C1 segment of cervical spinal cord (tissue), 14 donors: Measurements from ENCODE around the gene BNIP3.
"Not testable (repeated sequence)": the region's sequence is repeated elsewhere in the genome, so short reads cannot be mapped to it uniquely, and the experiment has no call there.

Experiments used
- DNase-seq, 14 donors: peaks; one replicate each; lab custom pipeline; 2025; lab: John Stamatoyannopoulos, UW

Gene BNIP3

DNA sequence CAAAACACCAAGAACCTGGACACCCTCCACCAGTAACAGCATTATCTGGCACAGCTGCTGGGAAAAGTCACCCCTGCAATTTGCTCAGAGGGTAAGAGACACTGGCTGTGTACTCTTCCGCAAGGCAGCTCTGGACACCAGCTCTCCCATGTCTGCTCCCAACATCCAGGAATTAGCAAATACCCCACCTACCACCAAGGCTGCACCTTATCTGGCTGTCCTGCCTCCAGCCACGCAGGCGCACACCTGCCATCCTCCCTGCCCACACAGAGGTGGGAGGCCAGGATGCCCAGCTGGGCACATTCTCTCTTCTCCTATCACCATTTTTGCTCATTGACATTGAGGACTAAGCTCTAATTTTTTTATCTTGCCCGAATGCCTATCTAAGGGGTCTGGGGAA, 20.3 kb upstream of the BNIP3 start:
- no peak for DNase-seq

DNA sequence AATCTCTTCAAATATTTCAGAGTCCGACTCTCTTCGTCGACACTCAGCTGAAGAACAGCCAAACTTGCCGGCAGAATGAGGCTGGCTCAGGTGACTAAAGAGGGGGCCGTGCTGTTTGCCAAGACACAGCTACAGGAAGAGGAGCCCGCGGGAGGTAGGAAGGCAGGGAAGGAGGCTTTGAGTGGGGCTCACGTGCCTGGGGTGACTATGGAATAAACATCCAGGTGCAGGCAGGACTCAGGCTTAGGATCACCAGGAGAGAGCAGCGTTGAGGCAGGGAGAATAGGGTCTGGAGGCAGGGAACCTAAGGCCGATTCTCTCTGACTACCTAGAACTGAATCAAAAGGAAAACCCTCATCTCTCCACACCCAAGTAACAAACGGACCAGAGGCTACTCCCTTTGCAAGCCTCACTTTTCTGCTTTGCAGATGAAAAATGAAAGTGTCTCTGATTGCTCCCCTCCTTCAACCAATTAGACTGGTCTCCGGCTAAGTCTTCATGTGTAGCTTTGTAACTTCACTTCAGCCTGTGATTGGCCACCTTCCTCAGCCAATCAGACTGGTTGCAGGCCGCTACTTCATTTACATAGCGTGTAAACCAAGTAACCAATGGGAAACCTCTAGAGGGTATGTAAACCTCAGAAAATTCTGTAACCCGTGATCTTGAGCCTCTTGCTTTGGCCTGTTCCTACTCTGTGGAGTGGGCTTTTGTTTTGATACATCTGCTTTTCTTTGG, 19.7 kb upstream of the BNIP3 start:
- no peak for DNase-seq

DNA sequence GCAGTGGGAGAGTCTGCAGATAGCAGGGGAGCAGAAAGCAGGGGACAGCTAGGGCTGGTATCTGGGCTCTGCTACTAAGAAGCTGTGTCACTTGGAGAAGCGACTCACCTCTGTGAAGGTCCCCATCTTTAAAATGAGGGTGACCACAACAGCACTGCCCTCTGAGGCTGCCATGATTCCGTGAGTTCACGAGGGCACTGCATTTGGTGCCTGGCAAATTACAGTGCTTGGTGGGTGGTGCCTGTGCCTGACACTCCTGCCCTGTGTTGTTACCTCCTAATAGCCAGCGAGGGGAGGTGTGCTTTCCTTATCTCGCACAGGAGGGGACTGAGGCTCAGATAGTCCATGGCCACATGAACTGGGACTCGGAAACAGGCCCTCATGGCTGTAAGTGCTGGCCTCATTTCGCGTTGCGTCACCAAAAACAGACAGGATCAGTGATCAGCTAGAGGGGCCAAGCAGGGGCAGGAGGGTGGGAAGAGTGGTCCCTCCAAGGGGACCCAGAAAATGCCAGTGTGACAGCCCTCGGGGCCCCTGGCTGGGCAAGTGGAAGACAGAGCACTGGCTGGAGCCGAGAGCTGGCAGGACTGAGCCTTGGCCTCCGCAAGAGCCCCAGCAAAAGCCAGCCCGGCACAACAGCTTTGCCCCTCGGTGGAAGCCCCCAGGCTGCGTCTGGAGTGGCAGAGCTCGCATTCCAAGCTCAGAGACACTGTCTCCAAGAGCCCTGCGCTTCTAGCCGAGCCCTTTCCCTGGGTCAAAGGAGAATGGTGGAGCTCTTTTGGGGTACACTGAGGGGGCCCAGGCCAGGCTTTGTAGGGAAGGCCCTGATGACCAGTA, 17.3 kb upstream of the BNIP3 start:
- no peak for DNase-seq

DNA sequence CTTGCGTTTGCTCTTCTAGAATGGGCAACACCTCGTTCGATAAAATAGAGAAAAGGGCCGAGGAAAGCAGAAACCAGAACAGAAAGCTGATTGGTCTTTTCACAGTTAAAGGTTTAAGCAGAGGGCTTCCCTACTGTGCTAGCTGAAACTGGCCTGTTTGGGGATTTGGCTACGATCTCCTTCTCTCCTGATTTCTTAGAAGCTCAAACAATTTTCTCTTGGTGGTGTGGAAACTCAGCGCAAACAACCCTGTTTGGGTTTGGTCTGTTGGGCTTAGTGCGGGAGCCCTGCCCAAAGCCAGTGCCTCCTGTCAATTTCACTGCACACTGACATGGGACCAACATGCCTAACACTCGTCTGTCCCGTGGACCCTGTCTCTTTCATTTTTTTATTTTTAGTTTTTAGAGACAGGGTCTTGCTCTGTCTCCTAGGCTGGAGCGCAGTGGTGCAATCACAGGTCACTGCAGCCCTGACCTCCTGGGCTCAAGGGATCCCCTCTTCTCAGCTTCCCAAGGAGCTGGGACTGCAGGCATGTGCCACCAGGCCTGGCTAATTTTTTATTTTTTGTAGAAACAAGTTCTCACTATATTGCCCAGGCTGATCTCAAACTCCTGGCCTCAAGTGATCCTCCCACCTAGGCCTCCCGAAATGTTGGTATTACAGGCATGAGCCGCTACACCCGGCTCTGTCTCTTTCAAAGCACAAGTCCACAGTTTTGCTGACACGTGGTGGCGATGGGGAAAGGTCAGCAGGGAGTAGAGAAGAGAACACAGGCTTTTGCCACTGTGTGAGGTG, 16.5 kb upstream of the BNIP3 start:
- DNase-seq: peak in 1 of 14 donors; percentile 17

DNA sequence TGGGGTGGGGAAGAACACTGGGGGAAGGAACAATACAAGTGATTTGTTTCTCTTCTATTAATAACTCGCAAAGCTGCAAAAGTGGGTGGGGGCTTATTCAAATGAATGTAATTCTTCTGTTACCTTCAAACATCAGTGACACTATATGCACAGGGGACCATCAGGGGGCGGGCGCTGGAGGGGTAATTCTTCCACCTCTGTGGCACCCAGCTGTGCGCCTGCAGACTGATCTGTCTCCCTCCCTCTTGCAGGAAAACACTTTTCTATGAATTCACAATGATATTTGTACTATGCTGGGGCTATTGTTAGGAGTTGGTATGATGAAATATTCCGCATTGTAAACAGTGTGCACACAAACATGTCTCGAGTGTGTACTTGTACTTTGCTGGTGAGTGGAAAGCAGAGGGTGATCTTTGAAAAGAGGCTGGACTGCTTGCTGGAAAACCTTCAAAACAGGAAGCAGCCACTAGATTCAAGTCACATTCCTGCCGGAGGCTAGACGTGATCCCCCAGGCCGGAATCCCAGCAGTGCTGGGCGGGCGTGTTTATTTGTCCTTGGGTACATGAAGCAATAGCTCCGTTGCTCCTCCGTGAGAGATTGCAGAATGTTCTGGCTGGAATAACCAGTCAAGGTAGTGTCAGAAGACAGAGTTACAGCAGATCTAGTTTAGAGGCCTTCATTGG, 15.8 kb upstream of the BNIP3 start:
- peak in 2 of 14 donors; percentile 5 to 8 for DNase-seq

DNA sequence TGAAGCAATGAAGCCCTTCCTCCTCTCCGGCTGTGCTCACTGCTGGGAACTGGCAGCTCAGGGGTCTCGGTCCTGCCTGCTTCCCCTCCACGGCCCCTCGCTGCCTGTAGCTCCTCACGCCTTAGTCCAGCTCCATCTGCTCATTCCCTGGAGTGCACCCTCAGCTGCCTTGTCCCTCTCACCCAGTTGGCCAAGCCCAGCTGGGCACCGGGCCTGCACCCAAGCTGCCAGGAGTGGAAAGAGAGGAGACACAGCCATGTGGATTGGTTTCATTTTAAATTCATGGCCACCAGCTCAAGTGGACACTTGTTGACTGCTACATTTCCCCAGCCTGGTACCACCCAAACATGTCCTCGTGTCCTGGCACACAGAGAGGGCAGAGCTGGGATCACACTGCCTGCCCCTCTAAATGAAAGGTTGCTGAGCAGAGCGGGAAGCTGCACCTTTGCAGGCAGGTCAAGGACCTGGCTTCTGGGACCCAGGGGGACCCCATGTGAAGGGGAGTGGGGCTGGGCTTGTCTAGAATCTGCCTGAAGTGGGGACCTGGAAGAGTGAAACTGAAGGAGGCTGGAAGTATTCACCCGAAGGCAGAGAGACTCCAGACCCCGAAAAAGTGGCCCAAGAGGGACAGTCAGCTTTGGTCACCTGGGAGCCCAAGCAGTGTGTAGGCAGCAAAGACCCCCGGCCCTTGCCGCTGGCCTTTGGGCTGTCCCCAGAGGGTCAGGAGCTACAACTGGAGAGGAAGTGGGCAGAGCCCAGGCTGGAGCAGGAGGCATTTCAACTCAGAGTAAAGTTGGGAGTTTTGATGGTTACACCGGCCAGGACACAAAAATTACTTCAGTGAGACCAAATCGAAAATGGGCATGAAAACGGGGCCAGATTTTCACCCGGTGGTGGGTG, 15.0 kb upstream of the BNIP3 start:
- peak in 8 of 14 donors; percentile 18 to 53 (median 38) for DNase-seq

DNA sequence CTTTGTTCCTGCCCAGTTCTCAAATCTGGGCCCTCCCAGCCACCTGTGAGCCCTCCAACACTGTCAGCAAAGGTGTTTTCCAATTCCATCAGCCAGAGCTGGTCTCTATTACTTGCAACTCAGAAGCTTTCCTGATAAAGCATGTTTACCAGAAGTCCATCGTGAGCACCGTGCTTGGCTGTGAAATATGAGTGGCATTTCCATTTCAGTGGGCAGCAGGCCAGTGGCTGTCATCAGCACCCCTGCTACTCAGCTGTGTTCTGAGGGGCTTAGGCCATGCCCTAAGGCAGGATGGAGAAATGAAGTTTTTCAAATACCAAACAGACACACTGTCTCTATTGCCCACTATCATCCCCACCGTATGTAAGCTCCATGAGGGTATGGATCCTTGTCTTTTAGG, 12.7 kb upstream of the BNIP3 start:
- DNase-seq: no peak

DNA sequence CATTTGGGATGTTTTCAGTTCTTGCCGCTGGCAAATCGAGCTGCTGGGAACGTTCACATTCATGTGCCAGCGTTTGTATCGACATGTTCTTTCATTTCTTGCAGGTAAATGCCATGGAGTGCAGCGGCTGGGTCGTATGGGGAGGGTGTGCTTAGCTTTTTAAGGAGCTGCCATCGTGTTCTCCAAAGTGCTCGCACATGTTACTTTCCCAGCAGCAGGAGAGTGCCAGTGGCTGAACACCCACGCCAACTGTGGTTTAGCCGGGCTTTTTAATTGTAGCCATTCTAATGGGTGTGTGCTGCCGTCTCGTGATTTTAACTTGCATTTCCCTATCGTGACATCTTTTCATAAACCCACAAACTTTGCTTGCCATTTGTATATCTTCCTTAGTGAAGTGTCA, 11.6 kb upstream of the BNIP3 start:
- no peak for DNase-seq

DNA sequence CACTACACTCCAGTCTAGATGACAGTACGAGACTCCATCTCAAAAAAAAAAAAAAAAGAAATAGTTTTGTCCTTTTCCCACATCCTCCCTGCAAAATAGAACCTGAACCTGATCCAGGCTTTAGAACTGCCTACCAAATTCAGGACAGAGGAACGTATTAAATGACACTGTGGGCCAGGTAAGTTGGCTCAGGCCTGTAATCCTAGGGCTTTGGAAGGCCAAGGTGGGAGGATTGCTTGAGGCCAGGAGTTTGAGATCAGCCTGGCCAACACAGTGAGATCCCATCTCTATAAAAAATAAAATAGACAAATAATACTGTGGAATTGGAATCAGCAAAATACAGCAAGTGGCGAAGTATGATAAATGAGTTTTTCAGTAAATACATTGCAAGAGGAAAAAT, 10.0 kb upstream of the BNIP3 start:
- no peak for DNase-seq

DNA sequence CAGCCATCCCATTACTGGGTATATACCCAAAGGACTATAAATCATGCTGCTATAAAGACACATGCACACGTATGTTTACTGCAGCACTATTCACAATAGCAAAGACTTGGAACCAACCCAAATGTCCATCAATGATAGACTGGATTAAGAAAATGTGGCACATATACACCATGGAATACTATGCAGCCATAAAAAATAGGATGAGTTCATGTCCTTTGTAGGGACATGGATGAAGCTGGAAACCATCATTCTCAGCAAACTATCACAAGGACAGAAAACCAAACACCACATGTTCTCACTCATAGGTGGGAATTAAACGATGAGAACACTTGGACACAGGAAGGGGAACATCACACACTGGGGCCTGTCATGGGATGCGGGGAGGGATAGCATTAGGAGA, 6.1 kb upstream of the BNIP3 start:
- DNase-seq: not testable (repeated sequence)

DNA sequence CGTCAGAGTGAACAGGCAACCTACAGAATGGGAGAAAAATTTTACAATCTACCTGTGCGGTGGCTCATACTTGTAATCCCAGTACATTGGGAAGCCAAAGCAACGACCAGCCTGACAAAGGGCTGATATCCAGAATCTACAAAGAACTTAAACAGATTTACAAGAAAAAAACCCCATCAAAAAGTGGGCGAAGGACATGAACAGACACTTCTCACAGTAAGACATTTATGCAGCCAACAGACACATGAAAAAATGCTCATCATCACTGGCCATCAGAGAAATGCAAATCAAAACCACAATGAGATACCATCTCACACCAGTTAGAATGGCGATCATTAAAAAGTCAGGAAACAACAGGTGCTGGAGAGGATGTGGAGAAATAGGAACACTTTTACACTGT, 5.6 kb upstream of the BNIP3 start:
- not testable (repeated sequence) for DNase-seq

DNA sequence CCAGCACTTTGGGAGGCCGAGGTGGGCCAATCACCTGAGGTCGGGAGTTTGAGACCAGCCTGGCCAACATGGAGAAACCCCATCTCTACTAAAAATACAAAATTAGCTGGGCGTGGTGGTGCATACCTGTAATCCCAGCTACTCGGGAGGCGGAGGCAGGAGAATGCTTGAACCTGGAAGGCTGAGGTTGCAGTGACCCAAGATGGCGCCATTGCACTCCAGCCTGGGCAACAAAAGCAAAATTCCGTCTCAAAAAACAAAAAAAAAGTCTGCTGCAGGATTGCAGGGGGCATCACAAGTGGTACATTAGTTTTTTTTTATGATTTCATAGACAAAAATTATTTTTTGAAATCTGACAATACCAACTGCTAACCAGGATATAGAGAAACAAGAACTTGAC, 5.1 kb upstream of the BNIP3 start:
- not testable (repeated sequence) for DNase-seq

DNA sequence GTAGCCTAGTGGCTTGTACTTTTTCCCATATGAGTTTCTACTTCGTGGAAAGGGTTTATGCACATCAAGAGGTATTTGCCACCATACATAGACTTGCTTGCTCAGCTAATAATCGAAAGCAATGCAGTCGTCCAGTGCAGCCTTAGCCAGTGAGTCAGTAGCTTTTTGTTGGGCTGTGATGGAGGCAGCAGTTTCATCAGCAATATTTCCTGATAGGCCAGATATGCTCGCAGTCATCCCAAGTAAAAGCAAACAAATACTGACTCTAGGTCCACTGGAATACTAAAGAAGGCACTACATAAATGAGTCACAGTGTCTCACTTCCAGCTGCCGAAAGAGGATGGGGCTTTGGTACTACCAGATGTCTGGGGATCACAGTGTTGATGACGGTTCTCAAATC, 2.1 kb upstream of the BNIP3 start:
- DNase-seq: no peak

DNA sequence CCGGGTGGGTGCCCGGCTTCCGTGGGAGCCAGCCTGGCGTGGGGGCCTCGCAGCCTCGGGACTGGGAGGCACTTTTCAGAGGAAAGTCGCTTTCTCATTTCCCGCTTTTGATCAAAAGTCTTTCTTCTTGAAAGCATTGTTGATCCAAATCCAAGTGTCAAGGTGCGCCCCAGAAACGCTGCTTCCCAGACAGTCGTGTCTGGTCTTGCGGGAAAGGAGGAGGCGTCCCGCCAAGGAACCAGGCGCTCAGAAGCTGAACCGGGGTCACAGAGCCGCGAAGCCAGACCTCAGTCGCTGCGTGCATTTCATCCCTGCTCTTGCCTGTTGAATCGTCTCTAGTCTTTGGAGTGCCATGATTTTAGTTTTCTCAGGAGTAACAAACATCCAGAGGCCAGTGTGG, 1.1 kb upstream of the BNIP3 start:
- no peak for DNase-seq

DNA sequence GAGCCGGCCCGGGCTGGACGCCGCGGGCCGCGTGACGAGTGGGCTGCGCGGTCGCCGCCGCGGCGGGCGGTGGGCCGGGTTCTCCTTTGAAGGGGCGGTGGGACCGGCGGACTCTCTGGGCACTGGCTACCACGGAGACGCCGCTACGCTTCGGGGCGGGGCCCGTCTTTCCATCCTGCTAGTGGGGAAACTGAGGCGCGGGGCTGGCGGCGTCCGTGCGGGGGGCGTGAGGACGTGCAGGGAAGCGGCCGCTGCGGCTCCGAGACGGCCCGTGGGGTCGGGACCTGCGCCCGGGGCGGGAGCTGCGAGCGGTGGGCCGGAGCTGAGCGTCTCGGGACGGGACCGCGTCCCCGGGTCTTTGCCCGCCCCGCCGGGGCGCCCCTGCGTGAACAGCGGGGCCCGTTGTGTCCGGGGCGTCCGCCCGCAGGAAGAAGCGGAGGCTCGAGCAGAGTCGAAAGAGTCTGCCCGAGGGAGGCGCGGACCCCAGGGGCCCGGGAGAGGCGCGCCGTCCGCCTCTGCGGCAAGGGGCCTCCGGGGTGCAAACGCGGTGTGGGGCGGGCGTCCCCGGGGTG, 548 bp upstream of the BNIP3 start:
- DNase-seq: no peak

DNA sequence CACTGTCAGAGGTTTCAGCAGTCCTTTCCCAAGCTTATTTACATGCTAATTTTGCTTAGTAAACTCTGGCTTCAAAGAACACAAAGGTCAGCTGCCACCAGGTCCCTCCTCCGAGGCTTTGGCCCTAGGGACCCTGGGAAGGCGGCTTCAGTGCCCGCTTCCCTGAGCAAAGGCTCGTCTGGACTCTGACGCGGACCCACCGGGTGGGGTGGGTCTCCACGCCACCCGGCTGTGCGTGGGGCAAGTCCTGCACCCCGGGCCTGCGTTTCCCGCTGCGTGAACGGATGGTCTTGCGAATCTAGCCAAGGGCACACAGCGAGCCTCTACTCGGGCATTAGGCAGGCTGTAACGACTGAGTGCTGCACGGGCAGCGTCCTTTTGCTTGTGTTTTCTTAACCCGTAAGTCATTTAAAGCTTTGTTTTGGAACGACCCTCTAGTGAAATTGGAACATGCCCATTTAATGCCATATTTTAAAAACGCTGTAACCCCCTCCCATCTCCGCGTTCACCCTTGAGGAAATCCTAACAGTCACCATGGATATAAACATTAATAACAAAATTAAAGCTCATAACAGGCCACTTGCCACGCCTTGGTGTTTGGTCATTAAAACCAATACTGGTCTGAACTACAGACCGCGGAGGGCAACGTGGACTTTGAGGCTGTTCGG, 828 bp downstream of the BNIP3 start:
- DNase-seq: peak in 2 of 14 donors; percentile 15 to 42

DNA sequence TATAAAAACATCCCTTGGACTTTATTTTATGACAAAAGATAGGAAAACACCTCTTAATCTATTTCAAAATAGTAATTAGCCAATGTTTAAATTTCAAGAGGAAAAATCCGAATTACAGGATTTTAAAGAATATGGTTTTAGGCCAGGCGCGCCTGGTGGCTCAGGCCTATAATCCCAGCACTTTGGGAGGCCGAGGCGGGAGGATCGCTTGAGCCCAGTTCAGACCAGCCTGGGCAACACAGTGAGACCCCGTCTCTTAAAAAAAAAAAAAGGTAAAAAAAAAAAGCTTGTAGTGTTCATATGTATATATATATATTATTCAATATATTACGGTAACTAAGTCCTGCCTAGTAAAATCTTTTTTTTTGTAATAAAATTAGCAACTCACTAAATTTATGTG, 1.4 kb downstream of the BNIP3 start:
- DNase-seq: no peak

DNA sequence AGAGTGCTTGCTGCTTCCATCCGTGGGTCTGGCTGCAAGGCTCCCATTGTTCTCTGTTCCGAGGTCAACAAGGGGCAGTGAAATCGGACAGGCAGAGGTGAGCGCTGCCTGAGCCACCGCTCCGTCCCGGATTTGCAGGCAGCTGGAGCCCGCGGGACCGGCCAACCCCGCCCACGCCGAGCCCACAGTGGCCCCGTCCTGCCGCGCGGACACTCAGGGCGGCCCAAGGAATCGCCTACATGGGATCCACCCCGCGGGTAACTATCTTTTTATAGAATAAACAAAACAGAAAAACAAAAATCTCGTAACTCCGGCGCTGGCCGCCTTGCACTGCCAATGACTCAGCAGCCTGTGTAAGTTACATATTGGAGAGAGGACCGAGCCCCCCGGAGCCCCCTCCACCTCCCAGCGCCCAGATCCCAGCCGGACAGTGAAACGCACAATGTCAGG, 1.9 kb downstream of the BNIP3 start:
- DNase-seq: peak in 1 of 14 donors; percentile 18

DNA sequence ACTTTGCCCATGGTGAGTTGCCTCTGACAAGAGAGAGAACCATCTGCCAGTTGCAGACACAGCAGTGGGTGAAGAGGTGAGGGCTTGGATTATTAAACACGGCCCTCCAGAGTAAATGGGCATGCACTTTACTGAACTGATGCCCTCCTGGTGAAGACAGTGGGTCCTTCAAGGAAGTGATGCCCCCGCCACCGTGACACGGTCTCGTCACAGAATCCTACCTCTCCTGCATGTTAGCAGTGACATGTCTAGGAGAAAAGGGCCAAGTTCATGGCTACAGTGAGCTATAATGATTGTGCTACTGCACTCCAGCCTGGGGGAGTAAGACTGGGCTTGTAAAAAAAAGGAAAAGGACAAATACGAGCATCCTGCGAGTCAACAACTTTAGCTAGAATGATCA, 2.4 kb downstream of the BNIP3 start:
- DNase-seq: no peak

DNA sequence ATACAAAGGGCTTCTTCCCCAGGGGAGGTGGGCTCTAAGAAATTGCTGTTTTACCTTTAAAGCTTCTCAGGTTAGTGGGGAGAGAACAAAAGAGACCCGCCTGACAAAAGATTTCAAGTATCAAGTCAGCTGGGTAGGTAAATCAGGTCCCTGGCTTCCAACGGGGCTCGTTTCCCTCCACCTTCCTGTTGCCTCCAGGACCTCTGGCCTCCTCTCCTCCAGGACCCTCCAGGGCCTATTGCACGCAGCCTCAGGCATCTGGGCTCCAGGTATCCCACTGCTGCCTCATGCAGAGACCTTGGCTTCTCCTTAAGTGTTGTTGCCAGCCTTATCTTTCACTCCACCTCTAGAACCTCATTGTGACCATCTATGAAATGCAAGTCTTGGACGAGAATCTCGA, 2.9 kb downstream of the BNIP3 start:
- no peak for DNase-seq
